ENCODE measurements around the gene LLGL2.
"Not testable (repeated sequence)": the region's sequence is repeated elsewhere in the genome, so short reads cannot be mapped to it uniquely, and the experiment has no call there.

LLGL2 gene

GRCh38 chr17:75572713-75573539 lies 47.4 kb downstream of the LLGL2 start:
- H4K20me1 ChIP-seq = no peaks in the 10 kb centered on the region
- H3K27ac ChIP-seq = no peak overlapping the region
- no peak overlapping the region for H3K4me2 ChIP-seq
- peaks cover 50% of the 10 kb centered on the region for H3K4me1 ChIP-seq
- no peaks in the 10 kb centered on the region for H3K27me3 ChIP-seq
- H3K4me3 ChIP-seq = no peak overlapping the region
- no peak for TF ChIP-seq Cebpa-rat (IDR thresholded peaks at IDR 0.05)
- H3K9me3 ChIP-seq = no peaks in the 10 kb centered on the region
- H3K9ac ChIP-seq = no peak overlapping the region
- peaks cover 34% of the 10 kb centered on the region; the same call in 1 of the 2 replicates for H3K36me3 ChIP-seq

- Histone ChIP-seq H3K4me1 (peaks cover 47% of the 10 kb centered on the region), H3K4me3 (no peak overlapping the region), H4K20me1 (no peaks in the 10 kb centered on the region), H3K4me2 (peak overlapping the region; percentile 70), H3K27me3 (no peaks in the 10 kb centered on the region), H3K9ac (no peak overlapping the region), H3K36me3 (peaks cover 29% of the 10 kb centered on the region; the same call in 1 of the 2 replicates), H3K9me3 (no peaks in the 10 kb centered on the region), H3K27ac (peak overlapping the region; percentile 63)
- no peak for TF ChIP-seq Cebpa-rat (IDR thresholded peaks at IDR 0.05)
These were observed 48.1 kb downstream of the LLGL2 start for GRCh38 chr17:75573540-75573957.

- H3K36me3 ChIP-seq = peaks cover 24% of the 10 kb centered on the region; the same call in 1 of the 2 replicates
- peaks cover 50% of the 10 kb centered on the region for H3K4me1 ChIP-seq
- no peaks in the 10 kb centered on the region for H4K20me1 ChIP-seq
- no peak for TF ChIP-seq Cebpa-rat (IDR thresholded peaks at IDR 0.05)
- H3K9me3 ChIP-seq = no peaks in the 10 kb centered on the region
- peak overlapping the region; percentile 78 for H3K27ac ChIP-seq
- H3K4me2 ChIP-seq = peak overlapping the region; percentile 70
- H3K4me3 ChIP-seq = no peak overlapping the region
- H3K9ac ChIP-seq = no peak overlapping the region
- H3K27me3 ChIP-seq = no peaks in the 10 kb centered on the region
These were observed 48.5 kb downstream of the LLGL2 start for GRCh38 chr17:75573994-75574393.

GRCh38 chr17:75574404-75575036 lies 49.0 kb downstream of the LLGL2 start:
- peak overlapping the region; percentile 70 for H3K4me2 ChIP-seq
- no peaks in the 10 kb centered on the region for H3K27me3 ChIP-seq
- H4K20me1 ChIP-seq = no peaks in the 10 kb centered on the region
- H3K4me1 ChIP-seq = peaks cover 54% of the 10 kb centered on the region
- H3K9me3 ChIP-seq = no peaks in the 10 kb centered on the region
- no peak overlapping the region for H3K4me3 ChIP-seq
- H3K9ac ChIP-seq = peak overlapping the region; percentile 41; the same call in 1 of the 2 replicates
- peak overlapping the region; percentile 78 for H3K27ac ChIP-seq
- TF ChIP-seq Cebpa-rat (IDR thresholded peaks at IDR 0.05) = no peak
- H3K36me3 ChIP-seq = peaks cover 20% of the 10 kb centered on the region; the same call in 1 of the 2 replicates

GRCh38 chr17:75575197-75575596 lies 49.7 kb downstream of the LLGL2 start:
- Histone ChIP-seq H4K20me1 (no peaks in the 10 kb centered on the region), H3K36me3 (peaks cover 14% of the 10 kb centered on the region; the same call in 1 of the 2 replicates), H3K4me1 (peaks cover 48% of the 10 kb centered on the region), H3K27me3 (no peaks in the 10 kb centered on the region), H3K4me2 (peak overlapping the region; percentile 70), H3K9me3 (peaks cover 4% of the 10 kb centered on the region), H3K9ac (no peak overlapping the region), H3K4me3 (no peak overlapping the region), H3K27ac (peak overlapping the region; percentile 78)
- TF ChIP-seq Cebpa-rat (IDR thresholded peaks at IDR 0.05) = no peak

GRCh38 chr17:75575728-75576127 lies 50.2 kb downstream of the LLGL2 start:
- peaks cover 12% of the 10 kb centered on the region; the same call in 1 of the 2 replicates for H3K36me3 ChIP-seq
- no peak for TF ChIP-seq Cebpa-rat (IDR thresholded peaks at IDR 0.05)
- H3K9me3 ChIP-seq = peaks cover 9% of the 10 kb centered on the region
- no peak overlapping the region for H3K4me3 ChIP-seq
- H3K9ac ChIP-seq = no peak overlapping the region
- H3K27ac ChIP-seq = 0 out of 2 replicates have a peak overlapping the region, but pooled peaks have one; percentile 35
- H3K27me3 ChIP-seq = no peaks in the 10 kb centered on the region
- H3K4me1 ChIP-seq = peaks cover 42% of the 10 kb centered on the region
- no peaks in the 10 kb centered on the region for H4K20me1 ChIP-seq
- no peak overlapping the region for H3K4me2 ChIP-seq

GRCh38 chr17:75576661-75577060 lies 51.2 kb downstream of the LLGL2 start:
- no peak for TF ChIP-seq Cebpa-rat (IDR thresholded peaks at IDR 0.05)
- Histone ChIP-seq H3K4me2 (no peak overlapping the region), H4K20me1 (no peaks in the 10 kb centered on the region), H3K9me3 (peaks cover 15% of the 10 kb centered on the region), H3K27ac (no peak overlapping the region), H3K9ac (no peak overlapping the region), H3K27me3 (no peaks in the 10 kb centered on the region), H3K4me1 (peaks cover 39% of the 10 kb centered on the region), H3K36me3 (peaks cover 12% of the 10 kb centered on the region; the same call in 1 of the 2 replicates), H3K4me3 (no peak overlapping the region)

GRCh38 chr17:75581121-75581725 lies 55.7 kb downstream of the LLGL2 start:
- H4K20me1 ChIP-seq, H3K4me3 ChIP-seq, H3K36me3 ChIP-seq, H3K9ac ChIP-seq, H3K27me3 ChIP-seq, H3K27ac ChIP-seq: not testable (repeated sequence)
- peaks cover 54% of the 10 kb centered on the region for H3K4me1 ChIP-seq
- H3K9me3 ChIP-seq = peaks cover 15% of the 10 kb centered on the region
- H3K4me2 ChIP-seq = peak overlapping the region; percentile 9

GRCh38 chr17:75583197-75583596 lies 57.7 kb downstream of the LLGL2 start:
- H3K27me3 ChIP-seq, H3K36me3 ChIP-seq, H3K27ac ChIP-seq, H4K20me1 ChIP-seq, H3K4me3 ChIP-seq, H3K9ac ChIP-seq: not testable (repeated sequence)
- H3K4me2 ChIP-seq = 0 out of 2 replicates have a peak overlapping the region, but pooled peaks have one; percentile 59
- H3K9me3 ChIP-seq = peaks cover 15% of the 10 kb centered on the region
- peaks cover 68% of the 10 kb centered on the region for H3K4me1 ChIP-seq

GRCh38 chr17:75584849-75585175 lies 59.3 kb downstream of the LLGL2 start:
- TF ChIP-seq Cebpa-rat (IDR thresholded peaks at IDR 0.05) = no peak
- Histone ChIP-seq H3K9me3 (peaks cover 15% of the 10 kb centered on the region), H3K4me2 (peak overlapping the region; percentile 59), H3K9ac (peak overlapping the region; percentile 7; the same call in 1 of the 2 replicates), H3K4me1 (peaks cover 65% of the 10 kb centered on the region), H4K20me1 (peaks cover 4% of the 10 kb centered on the region), H3K36me3 (no peaks in the 10 kb centered on the region), H3K4me3 (no peak overlapping the region), H3K27me3 (no peaks in the 10 kb centered on the region), H3K27ac (no peak overlapping the region)

Measured in BLaER1 (cell line).